Mucosa of descending colon (tissue), 3 donors: ENCODE data around the gene FRS2. TPM values are rescaled to one million over a fixed set of nuclear protein-coding genes. Genes with fewer than 3 reads are reported as not detected.

Experiments used
- ATAC-seq: fragments of 200-7000 bp; cut with Tn5 transposase; one replicate; pipeline ENCODE4 v1.9.1; 2020; ENCODE audit warnings: mild to moderate bottlenecking, moderate library complexity
- DNase-seq, 3 donors: peaks; one replicate each; pipeline ENCODE4 v3.0.0-alpha.2; 2020
- H3K36me3 ChIP-seq: fragments of 200-600 bp; one replicate; pipeline ENCODE4 v1.8.0; 2021; ENCODE audit warnings: low read depth, mild to moderate bottlenecking
- H3K4me1 ChIP-seq: fragments of 200-600 bp; one replicate; pipeline ENCODE4 v1.8.0; 2021; ENCODE audit warnings: low read depth, mild to moderate bottlenecking
- H3K4me3 ChIP-seq: fragments of 200-600 bp; one replicate; pipeline ENCODE4 v1.8.0; 2021; ENCODE audit warnings: mild to moderate bottlenecking
- H3K9me3 ChIP-seq: fragments of 200-600 bp; one replicate; pipeline ENCODE4 v1.8.0; 2021; ENCODE audit warnings: mild to moderate bottlenecking
- CTCF ChIP-seq: fragments of 200-600 bp; IDR thresholded peaks from one replicate; pipeline ENCODE4 v1.8.0; 2022; ENCODE audit warnings: antibody characterized with exemption, mild to moderate bottlenecking
- intact Hi-C, 2 donors: fragments of 100-400 bp; cut with DNase I in 1 of 2; cut with micrococcal nuclease in 1 of 2; formaldehyde crosslinking; loops; one replicate each; pipeline versions ENCODE4 v1.11.0 to v1.11.1; 2022; cut with DNase I, micrococcal nuclease
- total RNA-seq, 3 donors: library from RNA; stranded (reverse); fragmentation: NEBNext Ultra II Directional in 2 of 3; extraction: Animal tissue kit (Norgen Biotek cat#: 25700) in 2 of 3; gene quantifications; one replicate each; pipeline versions ENCODE4 v1.2.1 to v1.2.4, GENCODE V29; 2021 to 2023
- donor health status: DM: no; HTN: no; CAD: no; lungs with moderate emphysema.
- donor health status: DM: no; HTN: no; CAD: no.
- donor health status: DM: no; HTN: yes; CAD: no.

FRS2 gene
- total RNA-seq, 3 donors from 2014 or later: 24.2 to 30.8 (median 30.3) TPM

- DNase-seq: no peak
- intact Hi-C loops: no loop called here
- no peak overlapping the region for H3K4me3 ChIP-seq
- H3K9me3 ChIP-seq: no peaks in the 10 kb centered on the region
- no peaks in the 10 kb centered on the region for H3K36me3 ChIP-seq
- ATAC-seq: no peak
- no peak for TF ChIP-seq CTCF
- peaks cover 8% of the 10 kb centered on the region for H3K4me1 ChIP-seq
These were observed 43.9 kb downstream of the FRS2 start for GRCh38 chr12:69514111-69514510.

- Histone ChIP-seq H3K36me3 (no peaks in the 10 kb centered on the region), H3K4me1 (peaks cover 7% of the 10 kb centered on the region), H3K9me3 (no peaks in the 10 kb centered on the region), H3K4me3 (no peak overlapping the region)
- intact Hi-C loops: no loop called here
- no peak for TF ChIP-seq CTCF
- DNase-seq (no peak), ATAC-seq (no peak)
These were observed 44.7 kb downstream of the FRS2 start for GRCh38 chr12:69514845-69515244.

DNA sequence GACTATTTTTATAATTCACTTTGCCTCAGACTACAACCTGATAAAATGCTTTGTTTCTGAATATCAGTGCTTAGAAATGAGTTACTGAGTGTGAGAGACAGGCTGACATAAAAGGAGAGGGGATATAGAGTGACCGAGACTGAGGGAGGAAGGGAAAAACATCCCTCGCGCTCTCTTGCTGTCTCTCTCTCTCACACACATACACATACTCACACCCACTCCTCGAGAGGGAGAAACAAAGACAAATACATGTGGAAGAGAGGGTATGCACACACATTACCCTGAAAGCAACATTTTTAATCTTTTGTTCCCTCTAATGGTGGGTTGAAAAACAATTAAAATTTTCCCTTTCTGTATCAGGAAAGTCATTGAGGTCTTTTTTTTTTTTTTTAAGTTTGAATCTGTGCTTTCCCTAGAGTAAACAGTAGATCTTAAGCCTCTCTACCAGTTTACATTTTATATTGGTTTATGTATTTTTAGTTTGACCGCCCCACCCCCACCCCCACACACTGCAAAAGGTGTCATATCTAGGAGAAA, 45.3 kb downstream of the FRS2 start:
- Histone ChIP-seq H3K4me3 (no peak overlapping the region), H3K36me3 (no peaks in the 10 kb centered on the region), H3K4me1 (peaks cover 1% of the 10 kb centered on the region), H3K9me3 (no peaks in the 10 kb centered on the region)
- TF ChIP-seq CTCF: no peak
- DNase-seq: no peak
- intact Hi-C loops: no loop called here
- no peak for ATAC-seq

GRCh38 chr12:69516950-69517349, 46.8 kb downstream of the FRS2 start:
- H3K4me1 ChIP-seq: no peaks in the 10 kb centered on the region
- no peak for TF ChIP-seq CTCF
- no peak overlapping the region for H3K4me3 ChIP-seq
- H3K36me3 ChIP-seq: no peaks in the 10 kb centered on the region
- intact Hi-C loops: no loop called here
- ATAC-seq: no peak
- DNase-seq: no peak
- no peaks in the 10 kb centered on the region for H3K9me3 ChIP-seq

- TF ChIP-seq CTCF: no peak
- H3K36me3 ChIP-seq: no peaks in the 10 kb centered on the region
- DNase-seq (no peak), ATAC-seq (no peak)
- H3K4me3 ChIP-seq: no peak overlapping the region
- no peaks in the 10 kb centered on the region for H3K4me1 ChIP-seq
- intact Hi-C loops: no loop called here
- peaks cover 1% of the 10 kb centered on the region for H3K9me3 ChIP-seq
These were observed 47.2 kb downstream of the FRS2 start for GRCh38 chr12:69517406-69517805.

- ATAC-seq (no peak), DNase-seq (no peak)
- intact Hi-C loops: no loop called here
- no peak for TF ChIP-seq CTCF
- H3K4me1 ChIP-seq: no peaks in the 10 kb centered on the region
- peaks cover 4% of the 10 kb centered on the region for H3K9me3 ChIP-seq
- H3K36me3 ChIP-seq: no peaks in the 10 kb centered on the region
- no peak overlapping the region for H3K4me3 ChIP-seq
These were observed 49.7 kb downstream of the FRS2 start for GRCh38 chr12:69519871-69520270.
